ENCODE data around the gene ABCA13.

The ABCA13 gene

DNA sequence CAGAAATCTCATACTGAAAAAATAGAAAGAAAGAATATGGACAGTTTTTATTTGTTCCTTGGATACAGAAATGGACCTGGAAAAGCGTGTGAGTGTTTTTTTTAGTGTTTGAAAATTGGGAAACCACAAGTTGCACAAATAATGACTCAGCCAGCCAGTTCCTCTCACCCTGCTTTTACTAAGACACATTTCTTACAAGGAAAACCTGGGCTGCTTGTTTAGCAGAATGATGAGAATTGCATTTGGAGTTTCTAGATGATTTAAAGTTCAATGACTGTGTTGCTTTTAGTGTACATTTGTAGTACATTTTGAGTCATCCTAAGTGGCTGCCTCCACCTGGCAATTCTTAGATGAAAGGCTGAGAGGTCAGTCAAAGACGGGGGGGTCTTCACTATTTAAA, 218.7 kb downstream of the ABCA13 start:
- no peak for TF ChIP-seq CTCF (conservative IDR thresholded peaks at IDR 0.05)
- H3K27ac ChIP-seq, result no peak overlapping the region

DNA sequence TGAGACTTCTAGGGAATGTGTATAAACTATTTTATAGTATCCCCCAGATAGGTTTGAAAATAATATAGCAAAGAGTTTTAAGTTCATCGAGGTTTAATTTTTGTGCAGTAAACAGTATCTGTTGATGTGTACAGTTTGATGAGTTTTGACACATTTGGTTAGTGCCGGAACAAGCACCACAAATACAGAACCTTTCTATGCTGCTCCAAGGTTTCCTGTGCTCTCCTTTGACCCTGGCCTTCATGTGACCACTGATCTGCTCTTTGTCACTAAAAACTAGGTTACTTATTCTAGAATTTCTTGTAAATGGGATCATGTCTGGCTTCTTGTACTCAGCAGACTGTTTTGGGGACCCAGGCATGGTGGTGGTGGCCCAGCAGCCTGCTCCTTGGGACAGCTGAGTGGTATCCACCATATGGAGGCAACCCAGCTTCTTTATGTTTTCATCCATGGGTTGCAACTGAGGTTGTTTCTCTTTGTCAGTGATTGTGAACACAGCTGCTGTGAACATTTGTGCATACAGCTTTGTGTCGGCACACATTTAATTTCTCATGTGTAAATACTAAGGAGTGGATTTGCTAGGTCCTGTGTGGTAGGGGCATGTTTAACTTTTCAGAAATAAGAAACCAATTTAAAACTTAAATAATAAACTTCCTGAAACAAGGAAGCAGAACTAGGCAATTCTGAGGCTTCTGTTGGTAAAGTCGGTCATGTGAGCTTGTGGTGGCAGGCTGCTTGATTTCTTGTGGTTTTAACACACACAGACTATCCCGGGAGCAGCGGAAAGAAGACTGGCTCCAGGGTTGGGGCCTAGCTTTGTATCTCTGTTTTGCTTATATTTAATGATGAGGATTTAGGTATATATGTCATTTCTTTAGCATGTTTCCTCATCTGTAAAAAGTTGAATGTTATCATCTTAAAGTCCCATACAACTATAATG, 219.4 kb downstream of the ABCA13 start:
- TF ChIP-seq CTCF (conservative IDR thresholded peaks at IDR 0.05), result no peak
- TF ChIP-seq ZFX (IDR thresholded peaks at IDR 0.05), result no peak
- H3K27ac ChIP-seq, result no peak overlapping the region

GRCh38 chr7:48398191-48398590, 226.9 kb downstream of the ABCA13 start:
- TF ChIP-seq CTCF (conservative IDR thresholded peaks at IDR 0.05), result no peak
- TF ChIP-seq ZFX (IDR thresholded peaks at IDR 0.05), result no peak

GRCh38 chr7:48402721-48403120, 231.5 kb downstream of the ABCA13 start:
- no peak overlapping the region for H3K27ac ChIP-seq
- TF ChIP-seq CTCF (conservative IDR thresholded peaks at IDR 0.05), result no peak
- no peak for TF ChIP-seq ZFX (IDR thresholded peaks at IDR 0.05)

More at GRCh38 chr7:48398191-48398590, 226.9 kb downstream of the ABCA13 start:
- no peak overlapping the region for H3K27ac ChIP-seq

DNA sequence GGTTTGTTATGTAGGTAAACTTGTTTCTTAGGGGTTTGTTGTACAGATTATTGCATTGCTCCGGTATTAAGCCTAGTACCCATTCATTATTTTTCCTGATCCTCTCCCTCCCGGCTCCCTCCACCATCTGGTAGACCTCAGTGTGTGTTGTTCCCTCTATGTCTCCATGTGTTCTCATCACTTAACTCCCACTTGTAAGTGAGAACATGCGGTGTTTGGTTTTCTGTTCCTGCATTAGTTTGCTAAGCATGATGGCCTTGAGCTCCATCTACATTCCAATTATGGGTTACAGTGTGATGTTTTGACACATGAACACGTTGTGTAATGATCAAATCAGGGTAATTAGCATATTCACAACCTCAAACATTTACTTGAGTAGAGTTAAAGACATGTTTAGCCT, 237.5 kb downstream of the ABCA13 start:
- H3K27ac ChIP-seq, result no peak overlapping the region
- TF ChIP-seq ZFX (IDR thresholded peaks at IDR 0.05) (no peak), CTCF (conservative IDR thresholded peaks at IDR 0.05) (no peak)

GRCh38 chr7:48411619-48412018, 240.4 kb downstream of the ABCA13 start:
- TF ChIP-seq ZFX (IDR thresholded peaks at IDR 0.05) (no peak), CTCF (conservative IDR thresholded peaks at IDR 0.05) (no peak)
- H3K27ac ChIP-seq, result no peak overlapping the region

GRCh38 chr7:48414011-48414732, 242.9 kb downstream of the ABCA13 start:
- TF ChIP-seq CTCF (conservative IDR thresholded peaks at IDR 0.05) (no peak), ZFX (IDR thresholded peaks at IDR 0.05) (no peak)
- H3K27ac ChIP-seq, result no peak overlapping the region
